HL-60 (cell line): ENCODE results near the gene USP10.

ENCODE experiments used
- DNase-seq, 2 experiments: peaks; one replicate each; pipeline ENCODE4 v3.0.0-alpha.2; 2010 to 2020; ENCODE audit warnings: low read depth in 1 of 2, low spot score in 1 of 2
- H3K27ac ChIP-seq: fragments of 250-450 bp; sonication (Bioruptor Pico); replicated peaks from 2 replicates; pipeline ENCODE4 v1.5.1; 2020; ENCODE audit warnings: mild to moderate bottlenecking, moderate library complexity
- H3K27me3 ChIP-seq: fragments of 250-450 bp; sonication (Bioruptor Pico); 2 replicates; pipeline ENCODE4 v1.5.1; 2021; ENCODE audit warnings: mild to moderate bottlenecking, moderate library complexity; ENCODE audit not compliant: insufficient read depth, poor library complexity, severe bottlenecking
- H3K4me3 ChIP-seq: replicated peaks from 2 replicates; pipeline ENCODE4 v1.5.1; 2011; ENCODE audit warnings: mild to moderate bottlenecking, control low read depth, low read length; ENCODE audit not compliant: insufficient read depth
- CTCF ChIP-seq: IDR thresholded peaks from one replicate; pipeline ENCODE4 v1.5.1; 2011; ENCODE audit warnings: low read length, control low read depth, inconsistent platforms; ENCODE audit not compliant: insufficient read depth
- GABPA ChIP-seq: IDR thresholded peaks from 2 replicates; pipeline ENCODE4 v1.6.1; 2012; ENCODE audit warnings: low read depth
- POLR2AphosphoS5 ChIP-seq: IDR thresholded peaks from 2 replicates; pipeline ENCODE4 v1.6.1; 2012; ENCODE audit warnings: low read depth
- REST ChIP-seq: IDR thresholded peaks from 2 replicates; pipeline ENCODE4 v1.6.1; 2012; ENCODE audit warnings: low read depth; ENCODE audit not compliant: insufficient replicate concordance
- SPI1 ChIP-seq: IDR thresholded peaks from 2 replicates; pipeline ENCODE4 v1.6.1; 2012; ENCODE audit warnings: low read depth, mild to moderate bottlenecking, borderline replicate concordance

Gene USP10

GRCh38 chr16:84703681-84704080 lies 3.9 kb downstream of the USP10 start:
- H3K27ac ChIP-seq, result no peak overlapping the region
- no peak for DNase-seq
- TF ChIP-seq CTCF (no peak), POLR2AphosphoS5 (no peak), GABPA (no peak), SPI1 (no peak), REST (no peak)
- H3K27me3 ChIP-seq, result no peaks in the 10 kb centered on the region
- H3K4me3 ChIP-seq, result no peak overlapping the region

- DNase-seq, result no peak
- no peak overlapping the region for H3K4me3 ChIP-seq
- TF ChIP-seq GABPA, result no peak
- TF ChIP-seq SPI1, result no peak
- no peak for TF ChIP-seq CTCF
- TF ChIP-seq POLR2AphosphoS5, result no peak
- TF ChIP-seq REST, result no peak
- H3K27ac ChIP-seq, result no peak overlapping the region
- H3K27me3 ChIP-seq, result no peaks in the 10 kb centered on the region
These were observed 4.5 kb downstream of the USP10 start for GRCh38 chr16:84704253-84704652.

- no peak for DNase-seq
- H3K27ac ChIP-seq, result no peak overlapping the region
- no peaks in the 10 kb centered on the region for H3K27me3 ChIP-seq
- H3K4me3 ChIP-seq, result no peak overlapping the region
- TF ChIP-seq REST (no peak), SPI1 (peak; percentile 43; the same call in 1 of the 2 replicates)
These were observed 7.1 kb downstream of the USP10 start for GRCh38 chr16:84706856-84707255.

- H3K4me3 ChIP-seq, result no peak overlapping the region
- no peaks in the 10 kb centered on the region for H3K27me3 ChIP-seq
- no peak for TF ChIP-seq POLR2AphosphoS5
- no peak for TF ChIP-seq SPI1
- no peak for TF ChIP-seq CTCF
- no peak for TF ChIP-seq REST
- TF ChIP-seq GABPA, result no peak
- H3K27ac ChIP-seq, result no peak overlapping the region
- no peak for DNase-seq
These were observed 9.8 kb downstream of the USP10 start for GRCh38 chr16:84709609-84710008.
